Choroid plexus epithelial cell (primary cell): Measurements from ENCODE around the gene TOX2.

ENCODE experiments used
- DNase-seq: peaks from one replicate; pipeline ENCODE4 v3.0.0-alpha.2; 2010; ENCODE audit warnings: low read depth
- H3K4me3 ChIP-seq: 2 replicates; pipeline ENCODE4 v1.5.1; 2011; ENCODE audit warnings: low read depth, mild to moderate bottlenecking, control low read depth, low read length, moderate library complexity
- TF ChIP-seq, protein P1 (sequence below): conservative IDR thresholded peaks from 2 replicates; pipeline ENCODE4 v1.5.1; 2011; ENCODE audit warnings: low read depth, mild to moderate bottlenecking, control low read depth, inconsistent platforms, low read length, moderate library complexity

TOX2 gene

DNA sequence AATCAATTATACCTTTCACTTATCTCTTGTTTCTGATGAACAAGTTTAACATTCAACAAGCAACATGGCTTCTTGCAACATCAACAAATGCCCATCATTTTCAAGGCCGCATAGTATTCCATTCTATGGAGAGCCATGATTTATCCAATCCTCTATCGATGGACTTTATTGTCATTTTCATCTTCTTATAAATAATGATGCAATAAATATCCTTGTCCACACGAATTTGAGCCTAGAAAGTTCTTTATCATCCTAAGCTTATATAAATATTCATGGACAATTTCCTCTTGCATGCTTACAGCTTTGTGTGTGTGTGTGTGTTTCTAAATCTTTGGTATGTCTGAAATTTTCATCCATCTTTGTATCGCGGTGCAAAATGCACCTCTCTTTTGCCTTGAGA lies 29.1 kb downstream of the TOX2 start:
- no peak overlapping the region for H3K4me3 ChIP-seq
- TF ChIP-seq, protein P1, sequence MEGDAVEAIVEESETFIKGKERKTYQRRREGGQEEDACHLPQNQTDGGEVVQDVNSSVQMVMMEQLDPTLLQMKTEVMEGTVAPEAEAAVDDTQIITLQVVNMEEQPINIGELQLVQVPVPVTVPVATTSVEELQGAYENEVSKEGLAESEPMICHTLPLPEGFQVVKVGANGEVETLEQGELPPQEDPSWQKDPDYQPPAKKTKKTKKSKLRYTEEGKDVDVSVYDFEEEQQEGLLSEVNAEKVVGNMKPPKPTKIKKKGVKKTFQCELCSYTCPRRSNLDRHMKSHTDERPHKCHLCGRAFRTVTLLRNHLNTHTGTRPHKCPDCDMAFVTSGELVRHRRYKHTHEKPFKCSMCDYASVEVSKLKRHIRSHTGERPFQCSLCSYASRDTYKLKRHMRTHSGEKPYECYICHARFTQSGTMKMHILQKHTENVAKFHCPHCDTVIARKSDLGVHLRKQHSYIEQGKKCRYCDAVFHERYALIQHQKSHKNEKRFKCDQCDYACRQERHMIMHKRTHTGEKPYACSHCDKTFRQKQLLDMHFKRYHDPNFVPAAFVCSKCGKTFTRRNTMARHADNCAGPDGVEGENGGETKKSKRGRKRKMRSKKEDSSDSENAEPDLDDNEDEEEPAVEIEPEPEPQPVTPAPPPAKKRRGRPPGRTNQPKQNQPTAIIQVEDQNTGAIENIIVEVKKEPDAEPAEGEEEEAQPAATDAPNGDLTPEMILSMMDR, result no peak
- no peak for DNase-seq

GRCh38 chr20:43944653-43945235 lies 30.1 kb downstream of the TOX2 start:
- TF ChIP-seq, protein P1, result no peak

DNA sequence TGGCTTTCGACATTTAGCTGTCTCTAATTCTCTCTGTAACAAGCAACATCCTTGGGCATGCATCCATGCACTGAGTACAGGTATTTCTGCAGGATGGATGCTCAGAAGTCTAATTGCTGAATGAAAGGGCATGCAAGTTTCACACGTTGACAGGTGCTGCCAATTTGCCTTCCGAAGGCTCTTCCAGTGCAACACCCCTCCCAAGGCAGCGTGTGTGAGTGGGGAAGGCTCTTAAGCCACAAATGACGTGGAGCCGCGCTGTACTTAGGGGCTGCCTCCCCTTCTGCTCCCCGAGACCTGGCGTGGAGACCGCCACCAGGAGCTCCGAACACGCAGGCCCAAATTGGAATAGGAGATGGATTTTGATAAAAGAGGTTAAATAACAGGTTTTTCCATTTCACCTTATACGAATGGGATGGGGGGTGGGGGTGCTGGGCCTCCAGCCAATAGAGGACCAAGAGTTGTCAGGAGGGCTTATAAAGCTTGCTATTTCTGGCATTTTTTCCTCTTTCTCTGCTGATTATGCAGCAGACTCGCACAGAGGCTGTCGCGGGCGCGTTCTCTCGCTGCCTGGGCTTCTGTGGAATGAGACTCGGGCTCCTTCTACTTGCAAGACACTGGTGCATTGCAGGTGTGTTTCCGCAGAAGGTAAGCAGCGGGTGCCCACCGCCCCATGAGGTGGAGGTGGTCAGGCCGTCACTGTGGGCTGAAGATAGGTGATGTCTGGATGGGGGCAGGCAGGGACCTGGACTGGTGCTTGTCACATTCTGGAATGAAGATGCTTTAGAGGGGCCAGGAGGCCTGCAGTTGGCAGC lies 30.9 kb downstream of the TOX2 start:
- TF ChIP-seq, protein P1, result no peak
- DNase-seq, result no peak
- no peak overlapping the region for H3K4me3 ChIP-seq

More at GRCh38 chr20:43944653-43945235, 30.1 kb downstream of the TOX2 start:
- no peak for DNase-seq
- H3K4me3 ChIP-seq, result no peak overlapping the region

- H3K4me3 ChIP-seq, result no peak overlapping the region
- no peak for DNase-seq
- TF ChIP-seq, protein P1, result no peak
These were observed 31.5 kb downstream of the TOX2 start for GRCh38 chr20:43946206-43946491.

- DNase-seq, result no peak
- H3K4me3 ChIP-seq, result no peak overlapping the region
- TF ChIP-seq, protein P1, result no peak
These were observed 32.1 kb downstream of the TOX2 start for GRCh38 chr20:43946659-43947315.

- TF ChIP-seq, protein P1, result no peak
- no peak overlapping the region for H3K4me3 ChIP-seq
- DNase-seq, result no peak
These were observed 32.7 kb downstream of the TOX2 start for GRCh38 chr20:43947316-43947710.
